Small intestine (tissue), 7 donors: Measurements from ENCODE around the gene HK2. TPM values are rescaled to one million over a fixed set of nuclear protein-coding genes. Genes with fewer than 3 reads are reported as not detected.

Source experiments
- DNase-seq, 2 donors: peaks; one replicate each; pipeline versions ENCODE4 v3.0.0 to v3.0.0-alpha.2; 2013
- FAIRE-seq: peaks from 2 replicates; lab custom pipeline; 2012; peaks lifted over from hg19 to GRCh38; lab: Jason Lieb, UNC
- H3K27ac ChIP-seq, 3 donors: one replicate each; pipeline ENCODE4 v1.5.1; 2013; ENCODE audit warnings: low read length in 2 of 3, mild to moderate bottlenecking in 2 of 3, control low read depth in 1 of 3, inconsistent platforms in 1 of 3, low read depth in 1 of 3, moderate library complexity in 1 of 3
- H3K27me3 ChIP-seq, 3 donors: one replicate each; pipeline ENCODE4 v1.6.1; 2013; ENCODE audit warnings: low read length in 3 of 3, inconsistent platforms in 1 of 3; ENCODE audit not compliant: control insufficient read depth in 3 of 3, insufficient read depth in 3 of 3
- H3K36me3 ChIP-seq, 3 donors: one replicate each; pipeline ENCODE4 v1.6.1; 2013; ENCODE audit warnings: low read length in 3 of 3, inconsistent platforms in 1 of 3, low read depth in 1 of 3, mild to moderate bottlenecking in 1 of 3, moderate library complexity in 1 of 3; ENCODE audit not compliant: control insufficient read depth in 3 of 3, insufficient read depth in 2 of 3
- H3K4me1 ChIP-seq, 3 donors: one replicate each; pipeline ENCODE4 v1.6.1; 2013; ENCODE audit warnings: low read length in 2 of 3, inconsistent platforms in 1 of 3, low read depth in 1 of 3, mild to moderate bottlenecking in 1 of 3, moderate library complexity in 1 of 3; ENCODE audit not compliant: control insufficient read depth in 3 of 3, insufficient read depth in 2 of 3
- H3K4me3 ChIP-seq, 3 donors: one replicate each; pipeline ENCODE4 v1.5.1; 2013; ENCODE audit warnings: low read length in 3 of 3, control low read depth in 1 of 3, inconsistent platforms in 1 of 3, low read depth in 1 of 3, mild to moderate bottlenecking in 1 of 3, moderate library complexity in 1 of 3
- H3K9me3 ChIP-seq, 2 donors: one replicate each; pipeline ENCODE4 v1.6.1; 2013; ENCODE audit warnings: low read depth in 1 of 2, low read length in 1 of 2; ENCODE audit not compliant: control insufficient read depth in 2 of 2, insufficient read depth in 1 of 2
- WGBS, 3 donors: extraction: QIAGEN DNeasy Blood & Tissue Kit; methylation state at CpG; one replicate each; pipeline ENCODE4 v1.1.7; 2013; 5-methylcytosine and 5-hydroxymethylcytosine counted together
- polyA plus RNA-seq, 4 donors: library from polyadenylated mRNA; stranded (reverse) in 3 of 4; unstranded in 1 of 4; fragments of 200-250 nt in 3 of 4; fragments of 120-200 nt in 1 of 4; gene quantifications; one replicate each; pipeline versions ENCODE4 v1.2.1 to v1.2.3, GENCODE V29; 2013
- donor health status: healthy with polysubstance abuse.
- donor health status: control.
- donor health status: control.
- donor health status: Bipolar disorder and iron deficiency.
- donor health status: healthy.

The HK2 gene
- polyA plus RNA-seq, 4 donors = 2.2 to 7.3 (median 3.7) TPM

GRCh38 chr2:74815941-74816340, 18.0 kb upstream of the HK2 start:
- Histone ChIP-seq H3K4me1 (peaks cover 0 to 11% (median 0%) of the 10 kb centered on the region in 3 donors), H3K4me3 (no peak overlapping the region), H3K27ac (no peak overlapping the region), H3K27me3 (peaks cover 0 to 6% (median 0%) of the 10 kb centered on the region in 3 donors), H3K9me3 (no peaks in the 10 kb centered on the region), H3K36me3 (no peaks in the 10 kb centered on the region)
- FAIRE-seq (no peak), DNase-seq (no peak)
- WGBS, 3 donors = 83 to 89% (median 89%) methylated on average over 1 of the region's 1 CpG

GRCh38 chr2:74816540-74817303, 17.2 kb upstream of the HK2 start:
- DNase-seq = peak in 1 of 2 donors; percentile 57
- Histone ChIP-seq H3K27me3 (peaks cover 0 to 6% (median 0%) of the 10 kb centered on the region in 3 donors), H3K36me3 (no peaks in the 10 kb centered on the region), H3K4me3 (no peak overlapping the region), H3K9me3 (no peaks in the 10 kb centered on the region), H3K27ac (peak overlapping the region in 1 of 3 donors; percentile 13), H3K4me1 (peaks cover 0 to 11% (median 0%) of the 10 kb centered on the region in 3 donors)
- WGBS, 3 donors = 17 to 24% (median 22%) methylated on average over 7 of the region's 7 CpGs
- no peak for FAIRE-seq

GRCh38 chr2:74817304-74817675, 16.6 kb upstream of the HK2 start:
- no peak overlapping the region for H3K4me3 ChIP-seq
- H3K9me3 ChIP-seq = no peaks in the 10 kb centered on the region
- H3K36me3 ChIP-seq = no peaks in the 10 kb centered on the region
- FAIRE-seq (no peak), DNase-seq (no peak)
- H3K27me3 ChIP-seq = peaks cover 0 to 6% (median 0%) of the 10 kb centered on the region in 3 donors
- WGBS, 3 donors = 71 to 92% (median 81%) methylated on average over 1 of the region's 1 CpG
- H3K4me1 ChIP-seq = peaks cover 0 to 11% (median 0%) of the 10 kb centered on the region in 3 donors
- H3K27ac ChIP-seq = no peak overlapping the region

- H3K9me3 ChIP-seq = no peaks in the 10 kb centered on the region
- no peak overlapping the region for H3K4me3 ChIP-seq
- FAIRE-seq = no peak
These were observed 14.2 kb upstream of the HK2 start for GRCh38 chr2:74819702-74820101.

GRCh38 chr2:74821177-74822126, 12.5 kb upstream of the HK2 start:
- Histone ChIP-seq H3K4me1 (peaks cover 0 to 5% (median 0%) of the 10 kb centered on the region in 3 donors), H3K27me3 (no peaks in the 10 kb centered on the region), H3K9me3 (no peaks in the 10 kb centered on the region), H3K36me3 (no peaks in the 10 kb centered on the region), H3K4me3 (no peak overlapping the region), H3K27ac (no peak overlapping the region)
- FAIRE-seq (no peak), DNase-seq (no peak)
- WGBS, 3 donors = 60 to 78% (median 77%) methylated on average over 3 of the region's 3 CpGs

More at GRCh38 chr2:74819702-74820101, 14.2 kb upstream of the HK2 start:
- no peaks in the 10 kb centered on the region for H3K36me3 ChIP-seq
- no peaks in the 10 kb centered on the region for H3K27me3 ChIP-seq
- peaks cover 0 to 11% (median 0%) of the 10 kb centered on the region in 3 donors for H3K4me1 ChIP-seq
- H3K27ac ChIP-seq = no peak overlapping the region
- no peak for DNase-seq

GRCh38 chr2:74822771-74823566, 11.0 kb upstream of the HK2 start:
- no peaks in the 10 kb centered on the region for H3K4me1 ChIP-seq
- H3K27ac ChIP-seq = no peak overlapping the region
- H3K4me3 ChIP-seq = no peak overlapping the region
- DNase-seq = no peak
- WGBS, 3 donors = 72 to 85% (median 76%) methylated on average over 3 of the region's 3 CpGs
- H3K27me3 ChIP-seq = peaks cover 0 to 4% (median 0%) of the 10 kb centered on the region in 3 donors
- H3K36me3 ChIP-seq = no peaks in the 10 kb centered on the region
- no peak for FAIRE-seq
- H3K9me3 ChIP-seq = no peaks in the 10 kb centered on the region

GRCh38 chr2:74824679-74825078, 9.2 kb upstream of the HK2 start:
- 55 to 62% (median 60%) methylated on average over 4 of the region's 4 CpGs for WGBS, 3 donors
- H3K4me1 ChIP-seq = no peaks in the 10 kb centered on the region
- H3K4me3 ChIP-seq = no peak overlapping the region
- no peak overlapping the region for H3K27ac ChIP-seq
- FAIRE-seq (no peak), DNase-seq (no peak)
- no peaks in the 10 kb centered on the region for H3K36me3 ChIP-seq
- no peaks in the 10 kb centered on the region for H3K9me3 ChIP-seq
- peaks cover 0 to 6% (median 0%) of the 10 kb centered on the region in 3 donors for H3K27me3 ChIP-seq

- no peaks in the 10 kb centered on the region for H3K4me1 ChIP-seq
- FAIRE-seq (no peak), DNase-seq (no peak)
- peaks cover 0 to 27% (median 0%) of the 10 kb centered on the region in 3 donors for H3K27me3 ChIP-seq
- no peaks in the 10 kb centered on the region for H3K36me3 ChIP-seq
- 74 to 83% (median 82%) methylated on average over 2 of the region's 2 CpGs for WGBS, 3 donors
- H3K4me3 ChIP-seq = no peak overlapping the region
- H3K27ac ChIP-seq = no peak overlapping the region
- H3K9me3 ChIP-seq = no peaks in the 10 kb centered on the region
These were observed 5.4 kb upstream of the HK2 start for GRCh38 chr2:74828543-74828942.
